GM23338 (cell line): ENCODE results near the gene ATP6V0E2. TPM values are rescaled to one million over a fixed set of nuclear protein-coding genes. Genes with fewer than 3 reads are reported as not detected.

Experiments used
- ATAC-seq: fragments of 200-7000 bp; cut with Tn5 transposase; 3 replicates; pipeline ENCODE4 v1.9.1; 2020
- DNase-seq: peaks from one replicate; pipeline ENCODE4 v3.0.0-alpha.2; 2015; ENCODE audit warnings: low spot score
- H2AFZ ChIP-seq: fragments of 200-600 bp; sonication (generic); 2 replicates; pipeline ENCODE4 v1.8.0; 2016; ENCODE audit warnings: antibody characterized with exemption, mild to moderate bottlenecking, moderate library complexity
- H3F3A ChIP-seq: fragments of 200-600 bp; sonication (generic); replicated peaks from 2 replicates; pipeline ENCODE4 v1.8.0; 2017; ENCODE audit warnings: antibody characterized with exemption, mixed run types, low read depth
- H3K27ac ChIP-seq: fragments of 200-600 bp; sonication (generic); 2 replicates; pipeline ENCODE4 v1.6.1; 2016; ENCODE audit warnings: low read depth
- H3K27me3 ChIP-seq: fragments of 200-600 bp; sonication (generic); 2 replicates; pipeline ENCODE4 v1.8.0; 2016; ENCODE audit warnings: mild to moderate bottlenecking, mixed run types, moderate library complexity; ENCODE audit not compliant: insufficient read depth
- H3K36me3 ChIP-seq: fragments of 200-600 bp; sonication (generic); 2 replicates; pipeline ENCODE4 v1.8.0; 2016; ENCODE audit warnings: mild to moderate bottlenecking; ENCODE audit not compliant: insufficient read depth
- H3K4me1 ChIP-seq: fragments of 200-600 bp; sonication (generic); 2 replicates; pipeline ENCODE4 v1.8.0; 2016; ENCODE audit warnings: mild to moderate bottlenecking, moderate library complexity; ENCODE audit not compliant: insufficient read depth
- H3K4me2 ChIP-seq: fragments of 200-600 bp; sonication (generic); 2 replicates; pipeline ENCODE4 v1.7.1; 2017; ENCODE audit warnings: mixed run types
- H3K4me3 ChIP-seq: fragments of 200-600 bp; sonication (generic); 2 replicates; pipeline ENCODE4 v1.6.1; 2016; ENCODE audit warnings: mixed run types
- H3K79me2 ChIP-seq: fragments of 200-600 bp; sonication (generic); replicated peaks from 2 replicates; pipeline ENCODE4 v1.8.0; 2017; ENCODE audit warnings: mild to moderate bottlenecking; ENCODE audit not compliant: insufficient read depth
- H3K9me2 ChIP-seq: fragments of 200-600 bp; sonication (generic); 2 replicates; pipeline ENCODE4 v1.8.0; 2017; ENCODE audit not compliant: insufficient read depth
- H4K20me1 ChIP-seq: fragments of 200-600 bp; sonication (generic); replicated peaks from 2 replicates; pipeline ENCODE4 v1.8.0; 2017; ENCODE audit warnings: mild to moderate bottlenecking; ENCODE audit not compliant: insufficient read depth
- H3K27ac Mint-ChIP-seq: 2 replicates; pipeline ENCODE4 v1.8.0; 2020; ENCODE audit warnings: inconsistent platforms, mild to moderate bottlenecking, moderate library complexity, mixed read lengths
- H3K27me3 Mint-ChIP-seq: 3 replicates; pipeline ENCODE4 v1.8.0; 2022; ENCODE audit warnings: low read depth, mild to moderate bottlenecking, moderate library complexity, mixed read lengths, inconsistent platforms; ENCODE audit not compliant: insufficient read depth, poor library complexity
- H3K36me3 Mint-ChIP-seq: 3 replicates; pipeline ENCODE4 v1.8.0; 2021; ENCODE audit warnings: low read depth, mild to moderate bottlenecking, inconsistent platforms, moderate library complexity, mixed read lengths
- H3K4me1 Mint-ChIP-seq: 3 replicates; pipeline ENCODE4 v1.8.0; 2020; ENCODE audit warnings: mild to moderate bottlenecking, inconsistent platforms, mixed read lengths
- H3K4me3 Mint-ChIP-seq: 3 replicates; pipeline ENCODE4 v1.8.0; 2021; ENCODE audit warnings: moderate library complexity, mild to moderate bottlenecking, inconsistent platforms, mixed read lengths
- H3K9me3 Mint-ChIP-seq: 3 replicates; pipeline ENCODE4 v1.8.0; 2020; ENCODE audit warnings: moderate library complexity, mild to moderate bottlenecking, inconsistent platforms, mixed read lengths
- CREB1 ChIP-seq: fragments of 250-450 bp; sonication (Bioruptor Pico); IDR thresholded peaks from 2 replicates; pipeline ENCODE4 v1.5.0; 2020; ENCODE audit warnings: low read depth, mild to moderate bottlenecking, moderate library complexity
- CTCF ChIP-seq, 2 experiments: fragments of 200-600 bp in 1 of 2; sonication (generic) in 1 of 2; conservative IDR thresholded peaks; 2 replicates each; pipeline versions ENCODE4 v1.5.1 to v1.6.1; 2016 to 2017; ENCODE audit warnings: antibody characterized with exemption in 2 of 2, low read depth in 2 of 2, mild to moderate bottlenecking in 2 of 2, moderate library complexity in 1 of 2
- ETS1 ChIP-seq: IDR thresholded peaks from 2 replicates; pipeline ENCODE4 v1.6.1; 2016; ENCODE audit warnings: antibody characterized with exemption
- EZH2 ChIP-seq: fragments of 200-600 bp; sonication (generic); IDR thresholded peaks from one replicate; pipeline ENCODE4 v1.8.0; 2017; ENCODE audit warnings: antibody characterized with exemption, mild to moderate bottlenecking, low read depth; ENCODE audit not compliant: unreplicated experiment
- EZH2phosphoT487 ChIP-seq: fragments of 200-600 bp; sonication (generic); IDR thresholded peaks from one replicate; pipeline ENCODE4 v1.8.1; 2018; ENCODE audit warnings: antibody characterized with exemption; ENCODE audit not compliant: unreplicated experiment
- JUNB ChIP-seq: IDR thresholded peaks from one replicate; pipeline ENCODE4 v1.6.1; 2016; ENCODE audit warnings: antibody characterized with exemption; ENCODE audit not compliant: unreplicated experiment
- NANOG ChIP-seq: IDR thresholded peaks from 2 replicates; pipeline ENCODE4 v1.6.1; 2016; ENCODE audit warnings: antibody characterized with exemption, borderline replicate concordance
- POLR2AphosphoS5 ChIP-seq: IDR thresholded peaks from 2 replicates; pipeline ENCODE4 v1.6.1; 2016; ENCODE audit warnings: antibody characterized with exemption, low read depth
- REST ChIP-seq: IDR thresholded peaks from one replicate; pipeline ENCODE4 v1.6.1; 2018; ENCODE audit warnings: antibody characterized with exemption; ENCODE audit not compliant: unreplicated experiment
- STAT1 ChIP-seq: IDR thresholded peaks from one replicate; pipeline ENCODE4 v1.6.1; 2016; ENCODE audit warnings: antibody characterized with exemption; ENCODE audit not compliant: unreplicated experiment
- ZNF114 ChIP-seq: fragments of 250-450 bp; sonication (Bioruptor Pico); IDR thresholded peaks from 2 replicates; pipeline ENCODE4 v1.5.0; 2020; ENCODE audit warnings: mild to moderate bottlenecking, moderate library complexity
- ZNF331 ChIP-seq: fragments of 250-450 bp; sonication (Bioruptor Pico); IDR thresholded peaks from 2 replicates; pipeline ENCODE4 v1.5.0; 2020; ENCODE audit warnings: low read depth, mild to moderate bottlenecking, moderate library complexity
- ZNF462 ChIP-seq: fragments of 250-450 bp; sonication (Bioruptor Pico); IDR thresholded peaks from 2 replicates; pipeline ENCODE4 v1.5.0; 2020; ENCODE audit warnings: mild to moderate bottlenecking, moderate library complexity
- polyA plus RNA-seq: library from polyadenylated mRNA; unstranded; fragments of >200 nt; fragmentation: Nextera tagmentation; extraction: Ambion mirVana; gene quantifications from 2 replicates; pipeline ENCODE4 v1.2.1, GENCODE V29; 2016
- total RNA-seq: library from RNA; depleted of rRNA; stranded (reverse); fragments of >200 nt; shearing (Covaris generic); gene quantifications from 2 replicates; pipeline ENCODE4 v1.2.3, GENCODE V29; 2014

ATP6V0E2 gene
- total and polyA plus RNA-seq, 2 experiments from 2014 or later, result 15.6 to 34.7 TPM

GRCh38 chr7:149838224-149838991, 35.4 kb upstream of the ATP6V0E2 start, which contains the start of gene ZNF862:
TSS of gene ZNF862 (plus strand) at chr7:149838375. CDS start at chr7:149838612, 237 bp downstream.
- H3K27ac ChIP-seq, result no peak within 1 kb of the TSS
- TF ChIP-seq POLR2AphosphoS5 (peak; percentile 80), EZH2phosphoT487 (no peak), CTCF (conservative IDR thresholded peaks at IDR 0.05; ENCODE audit: low read depth in 2 of 2) (no peak; a peak in 1 of 4 replicates), JUNB (no peak), EZH2 (no peak), CREB1 (CRISPR knock-in tag) (peak; percentile 57; the same call in 1 of the 2 replicates), ZNF331 (CRISPR knock-in tag) (no peak), ZNF462 (CRISPR knock-in tag) (no peak), STAT1 (no peak), NANOG (no peak), REST (no peak), ZNF114 (CRISPR knock-in tag) (no peak), ETS1 (peak; percentile 92)
- Mint-ChIP-seq H3K27ac (no peak within 1 kb of the TSS), H3K4me3 (peak within 1 kb of the TSS; percentile 84), H3K27me3 (peaks cover 3% of the 10 kb centered on the region), H3K9me3 (no peaks in the 10 kb centered on the region), H3K36me3 (no peaks in the 10 kb centered on the region), H3K4me1 (peaks cover 14% of the 10 kb centered on the region)
- peaks cover 10% of the 10 kb centered on the region; the same call in 1 of the 2 replicates for H3F3A ChIP-seq
- H4K20me1 ChIP-seq, result peaks cover 4% of the 10 kb centered on the region; the same call in 1 of the 2 replicates
- peak within 1 kb of the TSS; percentile 79 for H3K4me3 ChIP-seq
- H3K79me2 ChIP-seq, result no peaks in the 10 kb centered on the region
- H3K4me1 ChIP-seq, result no peaks in the 10 kb centered on the region; the same call in 1 of the 2 replicates
- H3K27me3 ChIP-seq, result peaks cover 24% of the 10 kb centered on the region
- ATAC-seq (peak; percentile 95), DNase-seq (peak; percentile 99)
- H3K4me2 ChIP-seq, result peak within 1 kb of the TSS; percentile 86
- H3K9me2 ChIP-seq, result no peaks in the 10 kb centered on the region
- peak within 1 kb of the TSS; percentile 97 for H2AFZ ChIP-seq
- H3K36me3 ChIP-seq, result no peaks in the 10 kb centered on the region
